Posterior cingulate gyrus (tissue), 11 donors: ENCODE data around the gene TBC1D22A.
A peak's percentile ranks its signal among the peaks of the same experiment; 100 is the strongest.

ENCODE experiments used
- DNase-seq, 10 donors: peaks; one replicate each; pipeline versions ENCODE4 v3.0.0 to v3.0.0-alpha.2; 2020 to 2021; ENCODE audit warnings: mixed read lengths in 3 of 10
- intact Hi-C: fragments of 100-400 bp; cut with DNase I; formaldehyde crosslinking; loops from one replicate; pipeline ENCODE4 v1.15.1; 2023

Gene TBC1D22A

GRCh38 chr22:46893281-46894020 lies 131.0 kb downstream of the TBC1D22A start:
- intact Hi-C loops: no loop called here
- DNase-seq: peak in 1 of 10 donors; percentile 83

- intact Hi-C loops: no loop called here
- peak in 3 of 10 donors; percentile 17 to 87 (median 33) for DNase-seq
Observed at GRCh38 chr22:46894081-46894671, 131.7 kb downstream of the TBC1D22A start.

- intact Hi-C loops: no loop called here
- DNase-seq: peak in 1 of 10 donors; percentile 74
Observed at GRCh38 chr22:46894851-46895640, 132.6 kb downstream of the TBC1D22A start.

- intact Hi-C loops: no loop called here
- peak in 1 of 10 donors; percentile 67 for DNase-seq
Observed at GRCh38 chr22:46895753-46896152, 133.3 kb downstream of the TBC1D22A start.

- intact Hi-C loops: no loop called here
- DNase-seq: no peak
Observed at GRCh38 chr22:46896166-46896565, 133.7 kb downstream of the TBC1D22A start.

GRCh38 chr22:46896568-46897245 lies 134.3 kb downstream of the TBC1D22A start:
- intact Hi-C loops: no loop called here
- DNase-seq: peak in 1 of 10 donors; percentile 54

- no peak for DNase-seq
- intact Hi-C loops: no loop called here
Observed at GRCh38 chr22:46897246-46897623, 134.8 kb downstream of the TBC1D22A start.

GRCh38 chr22:46900549-46900948 lies 138.1 kb downstream of the TBC1D22A start:
- DNase-seq: no peak
- intact Hi-C loops: no loop called here

- no peak for DNase-seq
- intact Hi-C loops: no loop called here
Observed at GRCh38 chr22:46902436-46902835, 140.0 kb downstream of the TBC1D22A start.

GRCh38 chr22:46902998-46903916 lies 140.8 kb downstream of the TBC1D22A start:
- peak in 1 of 10 donors; percentile 67 for DNase-seq
- intact Hi-C loops: no loop called here

GRCh38 chr22:46905415-46905814 lies 143.0 kb downstream of the TBC1D22A start:
- DNase-seq: peak in 1 of 10 donors; percentile 70
- intact Hi-C loops: no loop called here

- DNase-seq: no peak
- intact Hi-C loops: no loop called here
Observed at GRCh38 chr22:46905834-46906233, 143.4 kb downstream of the TBC1D22A start.

GRCh38 chr22:46906326-46907045 lies 144.0 kb downstream of the TBC1D22A start:
- intact Hi-C loops: no loop called here

GRCh38 chr22:46907241-46908215 lies 145.1 kb downstream of the TBC1D22A start:
- DNase-seq: peak in 1 of 10 donors; percentile 74
- intact Hi-C loops: no loop called here

More at GRCh38 chr22:46906326-46907045, 144.0 kb downstream of the TBC1D22A start:
- DNase-seq: peak in 1 of 10 donors; percentile 70

GRCh38 chr22:46908641-46909107 lies 146.2 kb downstream of the TBC1D22A start:
- DNase-seq: peak in 1 of 10 donors; percentile 43
- intact Hi-C loops: no loop called here

GRCh38 chr22:46909237-46910030 lies 147.0 kb downstream of the TBC1D22A start:
- peak in 1 of 10 donors; percentile 66 for DNase-seq
- intact Hi-C loops: no loop called here

- intact Hi-C loops: no loop called here
- peak in 1 of 10 donors; percentile 50 for DNase-seq
Observed at GRCh38 chr22:46910624-46911023, 148.2 kb downstream of the TBC1D22A start.
